H1 (cell line): ENCODE results near the gene DYSF. TPM values are rescaled to one million over a fixed set of nuclear protein-coding genes. Genes with fewer than 3 reads are reported as not detected.

ENCODE experiments used
- CTCF ChIP-seq, 3 experiments: IDR thresholded peaks; 1 replicate in 2 of 3; 2 replicates in 1 of 3; pipeline versions ENCODE4 v1.5.1 to v1.6.1; 2011; ENCODE audit warnings: low read length in 3 of 3, mild to moderate bottlenecking in 3 of 3, inconsistent platforms in 2 of 3, low read depth in 1 of 3, moderate library complexity in 1 of 3; ENCODE audit not compliant: insufficient read depth in 1 of 3; ENCODE audit errors: control extremely low read depth in 1 of 3
- YY1 ChIP-seq: IDR thresholded peaks from 2 replicates; pipeline ENCODE4 v1.6.1; 2011; ENCODE audit warnings: low read depth, mild to moderate bottlenecking, low read length
- polyA plus RNA-seq, 7 experiments: library from polyadenylated mRNA; depleted of rRNA in 3 of 7; stranded (reverse) in 5 of 7; unstranded in 2 of 7; fragments of >200 nt in 5 of 7; fragments of 200-250 nt in 2 of 7; gene quantifications; 1 replicate in 5 of 7; 2 replicates in 1 of 7; 4 replicates in 1 of 7; pipeline versions ENCODE4 v1.2.1 to v1.2.3, GENCODE V29; 2011 to 2013; ENCODE audit warnings: missing spikeins in 2 of 7, mixed read lengths in 2 of 7
- total RNA-seq: library from RNA; stranded (reverse); fragmentation: NEBNext Ultra II Directional; extraction: Animal tissue kit (Norgen Biotek cat#: 25700); gene quantifications from 2 replicates; pipeline ENCODE4 v1.2.1, GENCODE V29; 2021

Gene DYSF
- total and polyA plus RNA-seq, 2 of the 8 experiments (the other 6 are each of a cell fraction or from before 2014, with no cell fraction given), result 5.8 to 7.1 TPM

GRCh38 chr2:71517851-71518250 is 64.5 kb downstream of the DYSF start (continued):
- no peak for TF ChIP-seq CTCF (IDR thresholded peaks at IDR 0.05; ENCODE audit: control extremely low read depth in 1 of 3, insufficient read depth in 1 of 3, low read depth in 1 of 3, low read length in 3 of 3)
- TF ChIP-seq YY1, result no peak
